GM12864 (cell line): ENCODE measurements around the gene TMEM132A.

Source experiments
- DNase-seq: peaks from one replicate; pipeline ENCODE4 v3.0.0-alpha.2; 2011; ENCODE audit warnings: low read depth
- H3K4me3 ChIP-seq: 2 replicates; pipeline ENCODE4 v1.5.1; 2011; ENCODE audit warnings: mild to moderate bottlenecking, low read depth, low read length, control low read depth
- CTCF ChIP-seq: IDR thresholded peaks from 2 replicates; pipeline ENCODE4 v1.5.1; 2011; ENCODE audit warnings: low read depth, mild to moderate bottlenecking, moderate library complexity, low read length, control low read depth, inconsistent platforms; ENCODE audit errors: missing control alignments

Gene TMEM132A

GRCh38 chr11:60936467-60937143 lies 12.3 kb downstream of the TMEM132A start:
- no peak for DNase-seq
- TF ChIP-seq CTCF = no peak
- H3K4me3 ChIP-seq = no peak overlapping the region

- DNase-seq = no peak
- no peak for TF ChIP-seq CTCF
Measured at GRCh38 chr11:60937144-60937527, 12.9 kb downstream of the TMEM132A start.

GRCh38 chr11:60937811-60938210 lies 13.6 kb downstream of the TMEM132A start:
- no peak for TF ChIP-seq CTCF
- no peak for DNase-seq
- no peak overlapping the region for H3K4me3 ChIP-seq

More at GRCh38 chr11:60937144-60937527, 12.9 kb downstream of the TMEM132A start:
- no peak overlapping the region for H3K4me3 ChIP-seq

- TF ChIP-seq CTCF = no peak
Measured at GRCh38 chr11:60938500-60938899, 14.2 kb downstream of the TMEM132A start.

GRCh38 chr11:60939301-60939700 lies 15.0 kb downstream of the TMEM132A start:
- no peak for TF ChIP-seq CTCF
- no peak for DNase-seq
- H3K4me3 ChIP-seq = no peak overlapping the region

More at GRCh38 chr11:60938500-60938899, 14.2 kb downstream of the TMEM132A start:
- DNase-seq = no peak
- no peak overlapping the region for H3K4me3 ChIP-seq

- H3K4me3 ChIP-seq = no peak overlapping the region
- DNase-seq = no peak
- no peak for TF ChIP-seq CTCF
Measured at GRCh38 chr11:60939855-60940254, 15.6 kb downstream of the TMEM132A start.
